ENCODE measurements around the gene TOR4A. TPM values are rescaled to one million over a fixed set of nuclear protein-coding genes. Genes with fewer than 3 reads are reported as not detected.

The TOR4A gene
- total and polyA plus RNA-seq, 5 donors: 6.2 to 17.2 (median 12.9) TPM

GRCh38 chr9:137305060-137305797, 27.7 kb downstream of the TOR4A start:
- intact Hi-C loops (cut with DNase I): loop anchor here in 1 of 4 donors (10.0 kb wide), 1 partner anchor 100 kb away; no protein-coding TSS in a partner anchor
- WGBS: 30% methylated on average over 36 of the region's 36 CpGs
- Histone ChIP-seq H3K9me3 (ENCODE audit: control insufficient read depth, low read length) (no peaks in the 10 kb centered on the region), H3K4me3 (ENCODE audit: low read length) (no peak overlapping the region), H3K27ac (ENCODE audit: low read length) (peak overlapping the region; percentile 46), H3K27me3 (ENCODE audit: control insufficient read depth, insufficient read depth) (no peaks in the 10 kb centered on the region), H3K4me1 (ENCODE audit: control insufficient read depth, insufficient read depth, low read length) (no peaks in the 10 kb centered on the region)
- ATAC-seq (peak; percentile 40 to 63), DNase-seq (peak; percentile 74 to 88 (median 84))

- Histone ChIP-seq H3K4me3 (ENCODE audit: low read length) (no peak overlapping the region), H3K27ac (ENCODE audit: low read length) (peak overlapping the region; percentile 46), H3K4me1 (ENCODE audit: control insufficient read depth, insufficient read depth, low read length) (no peaks in the 10 kb centered on the region), H3K9me3 (ENCODE audit: control insufficient read depth, low read length) (no peaks in the 10 kb centered on the region), H3K27me3 (ENCODE audit: control insufficient read depth, insufficient read depth) (no peaks in the 10 kb centered on the region)
- ATAC-seq: no peak
- intact Hi-C loops (cut with DNase I): loop anchor here in 1 of 4 donors (10.0 kb wide), 1 partner anchor 99 kb away; no protein-coding TSS in a partner anchor
- 27% methylated on average over 8 of the region's 8 CpGs for WGBS
- no peak for DNase-seq
Observed at GRCh38 chr9:137305798-137306065, 28.2 kb downstream of the TOR4A start.

- peak overlapping the region; percentile 69 for H3K27ac ChIP-seq (ENCODE audit: low read length)
- H3K4me3 ChIP-seq (ENCODE audit: low read length): no peak overlapping the region
- WGBS: 33% methylated on average over 30 of the region's 30 CpGs
- ATAC-seq (peak; percentile 10 to 27), DNase-seq (peak in 2 of 3 donors; percentile 79 to 80)
- no peaks in the 10 kb centered on the region for H3K4me1 ChIP-seq (ENCODE audit: control insufficient read depth, insufficient read depth, low read length)
- intact Hi-C loops (cut with DNase I): loop anchor here in 1 of 4 donors (10.0 kb wide), 1 partner anchor 99 kb away; no protein-coding TSS in a partner anchor
- no peaks in the 10 kb centered on the region for H3K27me3 ChIP-seq (ENCODE audit: control insufficient read depth, insufficient read depth)
- H3K9me3 ChIP-seq (ENCODE audit: control insufficient read depth, low read length): no peaks in the 10 kb centered on the region
Observed at GRCh38 chr9:137306066-137306849, 28.7 kb downstream of the TOR4A start.

- Histone ChIP-seq H3K4me3 (ENCODE audit: low read length) (no peak overlapping the region), H3K4me1 (ENCODE audit: control insufficient read depth, insufficient read depth, low read length) (no peaks in the 10 kb centered on the region), H3K27ac (ENCODE audit: low read length) (no peak overlapping the region), H3K27me3 (ENCODE audit: control insufficient read depth, insufficient read depth) (no peaks in the 10 kb centered on the region), H3K9me3 (ENCODE audit: control insufficient read depth, low read length) (no peaks in the 10 kb centered on the region)
- DNase-seq (peak in 1 of 3 donors; percentile 71), ATAC-seq (no peak)
- WGBS: 39% methylated on average over 23 of the region's 23 CpGs
- intact Hi-C loops (cut with DNase I): loop anchor here in 1 of 4 donors (10.0 kb wide), 1 partner anchor 98 kb away; no protein-coding TSS in a partner anchor
Observed at GRCh38 chr9:137306850-137307254, 29.3 kb downstream of the TOR4A start.

- Histone ChIP-seq H3K27ac (ENCODE audit: low read length) (no peak overlapping the region), H3K27me3 (ENCODE audit: control insufficient read depth, insufficient read depth) (no peaks in the 10 kb centered on the region), H3K4me3 (ENCODE audit: low read length) (no peak overlapping the region), H3K9me3 (ENCODE audit: control insufficient read depth, low read length) (no peaks in the 10 kb centered on the region), H3K4me1 (ENCODE audit: control insufficient read depth, insufficient read depth, low read length) (no peaks in the 10 kb centered on the region)
- ATAC-seq: no peak
- 44% methylated on average over 30 of the region's 30 CpGs for WGBS
- intact Hi-C loops (cut with DNase I): loop anchor here in 1 of 4 donors (10.0 kb wide), 1 partner anchor 97 kb away; no protein-coding TSS in a partner anchor
- peak in 2 of 3 donors; percentile 61 to 62 for DNase-seq
Observed at GRCh38 chr9:137307255-137308056, 29.9 kb downstream of the TOR4A start.

- H3K27ac ChIP-seq (ENCODE audit: low read length): no peak overlapping the region
- ATAC-seq (no peak), DNase-seq (peak in 2 of 3 donors; percentile 52 to 57)
- no peak overlapping the region for H3K4me3 ChIP-seq (ENCODE audit: low read length)
- H3K27me3 ChIP-seq (ENCODE audit: control insufficient read depth, insufficient read depth): no peaks in the 10 kb centered on the region
- intact Hi-C loops (cut with DNase I): loop anchor here in 1 of 4 donors (10.0 kb wide), 1 partner anchor 97 kb away; no protein-coding TSS in a partner anchor
- no peaks in the 10 kb centered on the region for H3K4me1 ChIP-seq (ENCODE audit: control insufficient read depth, insufficient read depth, low read length)
- no peaks in the 10 kb centered on the region for H3K9me3 ChIP-seq (ENCODE audit: control insufficient read depth, low read length)
- 60% methylated on average over 20 of the region's 20 CpGs for WGBS
Observed at GRCh38 chr9:137308057-137308619, 30.6 kb downstream of the TOR4A start.

- Histone ChIP-seq H3K4me3 (ENCODE audit: low read length) (no peak overlapping the region), H3K4me1 (ENCODE audit: control insufficient read depth, insufficient read depth, low read length) (no peaks in the 10 kb centered on the region), H3K27ac (ENCODE audit: low read length) (no peak overlapping the region), H3K27me3 (ENCODE audit: control insufficient read depth, insufficient read depth) (no peaks in the 10 kb centered on the region), H3K9me3 (ENCODE audit: control insufficient read depth, low read length) (no peaks in the 10 kb centered on the region)
- ATAC-seq: no peak
- 85% methylated on average over 15 of the region's 15 CpGs for WGBS
- intact Hi-C loops (cut with DNase I): loop anchor here in 1 of 4 donors (10.0 kb wide), 1 partner anchor 95 kb away; no protein-coding TSS in a partner anchor
- DNase-seq: no peak
Observed at GRCh38 chr9:137309368-137310188, 32.1 kb downstream of the TOR4A start.

GRCh38 chr9:137310189-137311052, 32.9 kb downstream of the TOR4A start:
- no peak overlapping the region for H3K27ac ChIP-seq (ENCODE audit: low read length)
- no peak overlapping the region for H3K4me3 ChIP-seq (ENCODE audit: low read length)
- H3K4me1 ChIP-seq (ENCODE audit: control insufficient read depth, insufficient read depth, low read length): no peaks in the 10 kb centered on the region
- 81% methylated on average over 20 of the region's 20 CpGs for whole genome bisulfite sequencing
- intact Hi-C loops (cut with DNase I): no loop called here
- ATAC-seq (no peak), DNase-seq (peak in 1 of 3 donors; percentile 66)
- no peaks in the 10 kb centered on the region for H3K27me3 ChIP-seq (ENCODE audit: control insufficient read depth, insufficient read depth)
- no peaks in the 10 kb centered on the region for H3K9me3 ChIP-seq (ENCODE audit: control insufficient read depth, low read length)

Data from right cardiac atrium (tissue), 5 donors.